K562 (cell line): ENCODE results near the gene SOS1. TPM values are rescaled to one million over a fixed set of nuclear protein-coding genes. Genes with fewer than 3 reads are reported as not detected.
A peak's percentile ranks its signal among the peaks of the same experiment; 100 is the strongest.

Experiments
- ATAC-seq: fragments of 200-7000 bp; cut with Tn5 transposase; 3 replicates; pipeline ENCODE4 v1.9.1; 2020; ENCODE audit warnings: moderate library complexity
- BruUV-seq: library from RNA; stranded (reverse); fragments of 400-500 nt; replicated peaks from 2 replicates; lab custom pipeline; 2021; lab: Mats Ljungman, UMichigan
- CTCF ChIA-PET: fragments of 300-600 bp; formaldehyde crosslinking; extraction: SDS; loops from one replicate; lab custom pipeline; 2021; ENCODE audit warnings: low intra/inter-chr PET ratio; lab: Yijun Ruan, JAX
- POLR2A ChIA-PET: fragments of 300-600, 350-650 bp; sonication (Branson Sonifier 250); formaldehyde crosslinking; extraction: SDS; loops from one replicate; lab custom pipeline; 2021; ENCODE audit warnings: antibody characterized with exemption, inconsistent platforms; lab: Yijun Ruan, JAX
- DNase-seq, 4 experiments: peaks; one replicate each; pipeline versions ENCODE4 v3.0.0 to v3.0.0-alpha.2; 2011 to 2018; ENCODE audit warnings: low spot score in 3 of 4, mixed read lengths in 3 of 4; ENCODE audit errors: extremely low read depth in 1 of 4
- FAIRE-seq: peaks from 2 replicates; lab custom pipeline; 2011; peaks lifted over from hg19 to GRCh38; lab: Jason Lieb, UNC
- H2AFZ ChIP-seq: 2 replicates; pipeline ENCODE4 v1.6.0; 2011; ENCODE audit warnings: low read depth, low read length, control low read depth, inconsistent platforms
- H3K27ac ChIP-seq: fragments of 200-600 bp; 3 replicates; pipeline ENCODE4 v1.8.0; 2011; ENCODE audit warnings: low read depth, mild to moderate bottlenecking, control low read depth, inconsistent platforms, low read length, moderate library complexity, mixed read lengths; ENCODE audit errors: extremely low read depth
- H3K27me3 ChIP-seq, 2 experiments: fragments of 300-600 bp in 1 of 2; 2 replicates in 1 of 2; 3 replicates in 1 of 2; pipeline versions ENCODE4 v1.6.0 to v1.8.0; 2011; ENCODE audit warnings: inconsistent platforms in 2 of 2, low read length in 2 of 2, mild to moderate bottlenecking in 1 of 2, mixed read lengths in 1 of 2, moderate library complexity in 1 of 2; ENCODE audit not compliant: control insufficient read depth in 2 of 2, insufficient read depth in 2 of 2
- H3K36me3 ChIP-seq: fragments of 300-600 bp; 3 replicates; pipeline ENCODE4 v1.8.0; 2011; ENCODE audit warnings: mild to moderate bottlenecking, low read length, inconsistent platforms; ENCODE audit not compliant: control insufficient read depth, insufficient read depth
- H3K4me1 ChIP-seq, 2 experiments: fragments of 200-600 bp in 1 of 2; replicated peaks in 1 of 2; 2 replicates in 1 of 2; 3 replicates in 1 of 2; pipeline versions ENCODE4 v1.5.1 to v1.8.0; 2011; ENCODE audit warnings: inconsistent platforms in 2 of 2, low read length in 2 of 2, mild to moderate bottlenecking in 1 of 2, mixed read lengths in 1 of 2, moderate library complexity in 1 of 2; ENCODE audit not compliant: control insufficient read depth in 2 of 2, insufficient read depth in 2 of 2
- H3K4me2 ChIP-seq: 2 replicates; pipeline ENCODE4 v1.6.1; 2011; ENCODE audit warnings: low read length, control low read depth, inconsistent platforms, mixed read lengths; ENCODE audit not compliant: insufficient read depth
- H3K4me3 ChIP-seq: fragments of 200-600 bp; sonication (generic), shearing (Covaris generic); 2 replicates; pipeline ENCODE4 v1.5.1; 2016; ENCODE audit warnings: control low read depth, inconsistent platforms
- H3K79me2 ChIP-seq: fragments of 200-600 bp; 3 replicates; pipeline ENCODE4 v1.8.0; 2011; ENCODE audit warnings: low read length, inconsistent platforms; ENCODE audit not compliant: control insufficient read depth, insufficient read depth
- H3K9ac ChIP-seq, 2 experiments: 2 replicates each; pipeline versions ENCODE4 v1.6.0 to v1.6.1; 2011; ENCODE audit warnings: low read depth in 2 of 2, low read length in 2 of 2, control low read depth in 1 of 2, inconsistent platforms in 1 of 2, mild to moderate bottlenecking in 1 of 2, mixed read lengths in 1 of 2; ENCODE audit not compliant: insufficient read depth in 1 of 2
- H3K9me1 ChIP-seq: one replicate; pipeline ENCODE4 v1.6.0; 2011; ENCODE audit warnings: inconsistent platforms, mild to moderate bottlenecking, low read length, moderate library complexity; ENCODE audit not compliant: control insufficient read depth, insufficient read depth
- H3K9me3 ChIP-seq: replicated peaks from 2 replicates; pipeline ENCODE4 v1.5.1; 2011; ENCODE audit warnings: low read depth, low read length, inconsistent platforms; ENCODE audit not compliant: control insufficient read depth, insufficient read depth
- H4K20me1 ChIP-seq: replicated peaks from 2 replicates; pipeline ENCODE4 v1.6.1; 2011; ENCODE audit warnings: low read length, inconsistent platforms, mixed read lengths; ENCODE audit not compliant: control insufficient read depth, insufficient read depth
- NBN ChIP-seq: fragments of 450-650 bp; IDR thresholded peaks from 2 replicates; pipeline ENCODE4 v1.6.1; 2016; ENCODE audit warnings: low read depth, mild to moderate bottlenecking
- NR3C1 ChIP-seq: sonication (generic); formaldehyde crosslinking; IDR thresholded peaks from 2 replicates; pipeline ENCODE4 v1.8.1; 2022; ENCODE audit warnings: missing genetic modification reagents
- STAT5A ChIP-seq: IDR thresholded peaks from 2 replicates; pipeline ENCODE4 v1.6.1; 2012; ENCODE audit warnings: low read length, inconsistent platforms, borderline replicate concordance
- TCF7L2 ChIP-seq: fragments of 150-350 bp; IDR thresholded peaks from 2 replicates; pipeline ENCODE4 v1.6.1; 2016; ENCODE audit warnings: low read depth, mild to moderate bottlenecking, low read length, moderate library complexity
- ZBTB33 ChIP-seq: sonication (generic); formaldehyde crosslinking; IDR thresholded peaks from 2 replicates; pipeline ENCODE4 v1.8.1; 2023; ENCODE audit warnings: mild to moderate bottlenecking, missing genetic modification reagents
- ZFP91 ChIP-seq: sonication (generic); formaldehyde crosslinking; IDR thresholded peaks from 2 replicates; pipeline ENCODE4 v1.8.0; 2022; ENCODE audit warnings: mild to moderate bottlenecking, missing genetic modification reagents
- WGBS: fragments of 100-300 bp; shearing (Covaris generic); methylation state at CpG from one replicate; pipeline ENCODE4 v1.1.6; 2016; ENCODE audit warnings: low coverage, mixed read lengths; ENCODE audit not compliant: insufficient coverage; ENCODE audit errors: missing lambda C conversion rate; 5-methylcytosine and 5-hydroxymethylcytosine counted together
- in situ Hi-C: fragments of 300-500 bp; cut with MboI; formaldehyde crosslinking; loops from 4 replicates; pipeline ENCODE4 v1.15.0; 2018; ENCODE audit warnings: inconsistent platforms, mixed read lengths
- intact Hi-C: fragments of 100-400 bp; cut with micrococcal nuclease; formaldehyde crosslinking; loops from 2 replicates; pipeline ENCODE4 v1.14.2; 2022
- polyA plus RNA-seq, 8 experiments: library from polyadenylated mRNA; depleted of rRNA in 4 of 8; stranded (reverse) in 5 of 8; unstranded in 3 of 8; fragments of >200 nt; fragmentation: Nextera tagmentation in 2 of 8; fragmentation: Illumina TruSeq in 1 of 8; extraction: Ambion mirVana in 2 of 8; extraction: Trizol in 1 of 8; gene quantifications; 2 replicates each; pipeline versions ENCODE4 v1.2.1 to v1.2.3, GENCODE V29; 2011 to 2014; ENCODE audit warnings: inconsistent platforms in 1 of 8, missing spikeins in 1 of 8
- total RNA-seq, 7 experiments: library from RNA; depleted of rRNA in 6 of 7; stranded (reverse); fragments of >200 nt in 6 of 7; fragmentation: Illumina TruSeq in 2 of 7; extraction: Trizol in 2 of 7; gene quantifications; 2 replicates each; pipeline versions ENCODE4 v1.2.1 to v1.2.3, GENCODE V29; 2011 to 2021; ENCODE audit warnings: low replicate concordance in 1 of 7
- TF ChIP-seq, protein P1 (sequence below): fragments of 250-450 bp; sonication (Bioruptor Pico); IDR thresholded peaks from 2 replicates; pipeline ENCODE4 v1.5.0; 2021; ENCODE audit warnings: mild to moderate bottlenecking, borderline replicate concordance
- TF ChIP-seq, protein P2 (sequence below): fragments of 250-450 bp; sonication (Bioruptor Pico); IDR thresholded peaks from 2 replicates; pipeline ENCODE4 v1.4.0; 2020; ENCODE audit warnings: borderline replicate concordance

Gene SOS1
- total and polyA plus RNA-seq, 9 of the 15 experiments (the other 6 are each of a cell fraction or from before 2014, with no cell fraction given), result 2.5 to 27.1 (median 16.3) TPM

DNA sequence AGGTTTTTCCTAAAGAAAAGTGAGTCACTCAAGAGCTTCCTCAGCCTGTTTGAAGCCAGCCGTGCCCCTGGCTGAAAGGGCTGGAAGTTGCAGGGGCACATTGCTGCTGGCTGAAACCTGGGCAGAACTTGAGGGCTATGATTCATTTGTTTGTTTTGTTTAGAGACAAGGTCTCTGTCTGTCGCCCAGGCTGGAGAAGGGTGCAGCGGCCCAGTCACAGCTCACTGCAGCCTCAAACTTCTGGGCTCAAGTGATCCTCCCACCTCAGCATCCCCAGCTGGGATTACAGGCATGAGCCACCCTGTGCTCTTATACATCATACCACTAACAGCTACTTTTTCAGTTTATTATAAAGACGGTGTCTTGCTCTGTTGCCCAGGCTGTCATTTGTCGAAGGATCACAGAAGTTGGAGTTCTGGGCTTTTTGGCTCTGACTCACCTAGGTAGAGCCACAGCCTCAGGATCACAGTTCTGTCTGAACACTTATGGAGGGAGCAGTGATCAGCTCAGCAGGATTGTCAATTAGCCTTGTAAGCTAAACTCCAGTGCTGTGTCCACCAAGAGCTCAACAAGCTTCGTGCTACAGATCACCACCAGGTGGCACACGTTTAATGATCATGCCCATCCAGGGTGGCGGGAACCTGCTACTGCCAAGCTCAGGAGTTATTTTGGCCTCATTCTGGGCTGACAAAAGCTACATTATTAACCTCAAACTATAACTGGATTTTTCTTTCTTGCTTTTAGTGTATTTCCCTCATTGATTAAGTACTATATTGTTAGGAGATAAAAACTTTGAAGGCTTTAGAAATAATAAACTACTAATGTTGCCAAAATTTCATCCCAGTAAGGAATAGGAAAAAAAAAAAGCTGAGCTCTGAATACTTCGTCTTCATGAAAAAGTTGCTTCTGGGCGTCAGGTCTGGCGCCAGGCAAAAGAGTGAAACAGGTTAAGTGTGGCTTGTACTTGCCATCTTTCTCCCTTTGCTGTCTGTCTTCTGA lies 173.3 kb downstream of the SOS1 start (continued):
- TF ChIP-seq ZFP91 (CRISPR knock-in tag), result no peak
- no peak for TF ChIP-seq STAT5A
- TF ChIP-seq NBN, result no peak

- peak overlapping the region; percentile 53 for H2AFZ ChIP-seq
- no peak overlapping the region for H3K4me2 ChIP-seq
- no peaks in the 10 kb centered on the region for H3K79me2 ChIP-seq
- intact Hi-C loops, result loop anchor here (1.0 to 5.0 kb wide), 3 partner anchors 106 to 284 kb away; partner anchors contain the start of gene SOS1
- DNase-seq (peak; percentile 15 to 74 (median 44)), ATAC-seq (peak; percentile 72), FAIRE-seq (peak; percentile 74)
- H3K9me1 ChIP-seq, result no peaks in the 10 kb centered on the region
- in situ Hi-C loops, result loop anchor here (25.0 kb wide), 1 partner anchor 291 kb away; the partner anchor contains the start of gene CDKL4
- H3K9ac ChIP-seq, result no peak overlapping the region
- H3K4me3 ChIP-seq, result no peak overlapping the region
- H3K27ac ChIP-seq, result no peak overlapping the region
- no peaks in the 10 kb centered on the region for H3K9me3 ChIP-seq
- ChIA-PET CTCF (no interaction called here), POLR2A (interaction anchor here (1.3 kb wide), 1 partner anchor 15 kb away, joined by 5 read pairs; no protein-coding TSS in a partner anchor)
- no peaks in the 10 kb centered on the region for H4K20me1 ChIP-seq
- H3K4me1 ChIP-seq, result peaks cover 3 to 10% of the 10 kb centered on the region in 2 experiments; a peak in 3 of 5 replicates
- H3K27me3 ChIP-seq, result no peaks in the 10 kb centered on the region
- no TSS peak for BruUV-seq
- WGBS, result 26% methylated on average over 5 of the region's 5 CpGs
- H3K36me3 ChIP-seq, result no peaks in the 10 kb centered on the region
- TF ChIP-seq ZBTB33 (0 out of 2 replicates have a peak, but pooled peaks have one; percentile 14), NR3C1 (CRISPR knock-in tag) (no peak), TCF7L2 (no peak)
- TF ChIP-seq, protein P1, sequence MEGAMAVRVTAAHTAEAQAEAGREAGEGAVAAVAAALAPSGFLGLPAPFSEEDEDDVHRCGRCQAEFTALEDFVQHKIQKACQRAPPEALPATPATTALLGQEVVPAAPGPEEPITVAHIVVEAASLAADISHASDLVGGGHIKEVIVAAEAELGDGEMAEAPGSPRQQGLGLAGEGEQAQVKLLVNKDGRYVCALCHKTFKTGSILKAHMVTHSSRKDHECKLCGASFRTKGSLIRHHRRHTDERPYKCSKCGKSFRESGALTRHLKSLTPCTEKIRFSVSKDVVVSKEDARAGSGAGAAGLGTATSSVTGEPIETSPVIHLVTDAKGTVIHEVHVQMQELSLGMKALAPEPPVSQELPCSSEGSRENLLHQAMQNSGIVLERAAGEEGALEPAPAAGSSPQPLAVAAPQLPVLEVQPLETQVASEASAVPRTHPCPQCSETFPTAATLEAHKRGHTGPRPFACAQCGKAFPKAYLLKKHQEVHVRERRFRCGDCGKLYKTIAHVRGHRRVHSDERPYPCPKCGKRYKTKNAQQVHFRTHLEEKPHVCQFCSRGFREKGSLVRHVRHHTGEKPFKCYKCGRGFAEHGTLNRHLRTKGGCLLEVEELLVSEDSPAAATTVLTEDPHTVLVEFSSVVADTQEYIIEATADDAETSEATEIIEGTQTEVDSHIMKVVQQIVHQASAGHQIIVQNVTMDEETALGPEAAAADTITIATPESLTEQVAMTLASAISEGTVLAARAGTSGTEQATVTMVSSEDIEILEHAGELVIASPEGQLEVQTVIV, result no peak
- TF ChIP-seq, protein P2, sequence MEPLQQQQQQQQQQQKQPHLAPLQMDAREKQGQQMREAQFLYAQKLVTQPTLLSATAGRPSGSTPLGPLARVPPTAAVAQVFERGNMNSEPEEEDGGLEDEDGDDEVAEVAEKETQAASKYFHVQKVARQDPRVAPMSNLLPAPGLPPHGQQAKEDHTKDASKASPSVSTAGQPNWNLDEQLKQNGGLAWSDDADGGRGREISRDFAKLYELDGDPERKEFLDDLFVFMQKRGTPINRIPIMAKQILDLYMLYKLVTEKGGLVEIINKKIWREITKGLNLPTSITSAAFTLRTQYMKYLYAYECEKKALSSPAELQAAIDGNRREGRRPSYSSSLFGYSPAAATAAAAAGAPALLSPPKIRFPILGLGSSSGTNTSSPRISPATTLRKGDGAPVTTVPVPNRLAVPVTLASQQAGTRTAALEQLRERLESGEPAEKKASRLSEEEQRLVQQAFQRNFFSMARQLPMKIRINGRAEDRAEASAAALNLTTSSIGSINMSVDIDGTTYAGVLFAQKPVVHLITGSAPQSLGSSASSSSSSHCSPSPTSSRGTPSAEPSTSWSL, result no peak
These were observed 174.9 kb downstream of the SOS1 start for GRCh38 chr2:38945911-38946310.
